HK-2 (cell line): ENCODE data around the gene SBNO2.
A peak's percentile ranks its signal among the peaks of the same experiment; 100 is the strongest.
"Not testable (repeated sequence)": the region's sequence is repeated elsewhere in the genome, so short reads cannot be mapped to it uniquely, and the experiment has no call there.

Source experiments
- DNase-seq: peaks from one replicate; pipeline ENCODE4 v3.0.0-alpha.2; 2018; ENCODE audit not compliant: unreplicated experiment

SBNO2 gene

GRCh38 chr19:1118999-1119398 lies 55.1 kb downstream of the SBNO2 start:
- DNase-seq: no peak

GRCh38 chr19:1117654-1118053 lies 56.4 kb downstream of the SBNO2 start:
- no peak for DNase-seq

- DNase-seq: no peak
These were observed 57.1 kb downstream of the SBNO2 start for GRCh38 chr19:1116726-1117581.

GRCh38 chr19:1115646-1116420 lies 58.2 kb downstream of the SBNO2 start:
- DNase-seq: no peak

GRCh38 chr19:1114728-1115127 lies 59.3 kb downstream of the SBNO2 start:
- DNase-seq: not testable (repeated sequence)

GRCh38 chr19:1113986-1114483 lies 60.0 kb downstream of the SBNO2 start:
- no peak for DNase-seq

GRCh38 chr19:1113030-1113985 lies 60.8 kb downstream of the SBNO2 start:
- peak; percentile 86 for DNase-seq

- DNase-seq: no peak
These were observed 61.6 kb downstream of the SBNO2 start for GRCh38 chr19:1112268-1113029.

GRCh38 chr19:1111641-1112267 lies 62.3 kb downstream of the SBNO2 start:
- no peak for DNase-seq

GRCh38 chr19:1110809-1111640 lies 63.0 kb downstream of the SBNO2 start:
- DNase-seq: no peak

GRCh38 chr19:1109697-1110671 lies 64.1 kb downstream of the SBNO2 start:
- no peak for DNase-seq

GRCh38 chr19:1109032-1109551 lies 65.0 kb downstream of the SBNO2 start:
- DNase-seq: no peak

GRCh38 chr19:1108291-1109031 lies 65.6 kb downstream of the SBNO2 start:
- no peak for DNase-seq

GRCh38 chr19:1107661-1108261 lies 66.3 kb downstream of the SBNO2 start:
- DNase-seq: no peak

GRCh38 chr19:1106841-1107660 lies 67.0 kb downstream of the SBNO2 start:
- DNase-seq: peak; percentile 70
